GM12865 (cell line): ENCODE data around the gene TRIM65.

Experiments used
- DNase-seq: peaks from one replicate; pipeline ENCODE4 v3.0.0; 2010; ENCODE audit warnings: low read depth
- H3K4me3 ChIP-seq: 2 replicates; pipeline ENCODE4 v1.5.1; 2011; ENCODE audit warnings: mild to moderate bottlenecking, low read depth, low read length, control low read depth
- TF ChIP-seq, protein P1 (sequence below): IDR thresholded peaks from 2 replicates; pipeline ENCODE4 v1.5.1; 2011; ENCODE audit warnings: low read length, control low read depth, low read depth, inconsistent platforms; ENCODE audit not compliant: insufficient read depth; ENCODE audit errors: missing control alignments

The TRIM65 gene

DNA sequence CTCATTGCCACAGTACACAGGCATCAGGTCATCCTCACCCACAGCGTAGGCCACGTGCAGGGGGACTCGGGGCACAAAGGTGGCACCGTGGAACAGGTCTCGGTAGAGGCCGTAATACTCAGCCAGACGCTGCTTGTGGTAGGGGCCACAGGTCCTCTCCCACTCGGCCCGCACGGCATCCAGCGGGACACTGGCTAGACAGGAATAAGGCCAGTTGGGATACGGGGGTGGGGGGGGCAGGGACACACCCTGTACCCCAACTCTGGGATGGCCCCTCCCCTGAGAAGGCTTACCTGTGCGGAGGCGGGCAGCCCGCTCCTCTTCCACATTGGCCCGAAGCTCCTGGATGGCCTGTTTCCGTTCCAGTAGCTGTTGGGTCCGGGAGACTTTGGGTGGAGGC is 5.0 kb upstream of the TRIM65 start:
- TF ChIP-seq, protein P1, sequence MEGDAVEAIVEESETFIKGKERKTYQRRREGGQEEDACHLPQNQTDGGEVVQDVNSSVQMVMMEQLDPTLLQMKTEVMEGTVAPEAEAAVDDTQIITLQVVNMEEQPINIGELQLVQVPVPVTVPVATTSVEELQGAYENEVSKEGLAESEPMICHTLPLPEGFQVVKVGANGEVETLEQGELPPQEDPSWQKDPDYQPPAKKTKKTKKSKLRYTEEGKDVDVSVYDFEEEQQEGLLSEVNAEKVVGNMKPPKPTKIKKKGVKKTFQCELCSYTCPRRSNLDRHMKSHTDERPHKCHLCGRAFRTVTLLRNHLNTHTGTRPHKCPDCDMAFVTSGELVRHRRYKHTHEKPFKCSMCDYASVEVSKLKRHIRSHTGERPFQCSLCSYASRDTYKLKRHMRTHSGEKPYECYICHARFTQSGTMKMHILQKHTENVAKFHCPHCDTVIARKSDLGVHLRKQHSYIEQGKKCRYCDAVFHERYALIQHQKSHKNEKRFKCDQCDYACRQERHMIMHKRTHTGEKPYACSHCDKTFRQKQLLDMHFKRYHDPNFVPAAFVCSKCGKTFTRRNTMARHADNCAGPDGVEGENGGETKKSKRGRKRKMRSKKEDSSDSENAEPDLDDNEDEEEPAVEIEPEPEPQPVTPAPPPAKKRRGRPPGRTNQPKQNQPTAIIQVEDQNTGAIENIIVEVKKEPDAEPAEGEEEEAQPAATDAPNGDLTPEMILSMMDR: no peak

DNA sequence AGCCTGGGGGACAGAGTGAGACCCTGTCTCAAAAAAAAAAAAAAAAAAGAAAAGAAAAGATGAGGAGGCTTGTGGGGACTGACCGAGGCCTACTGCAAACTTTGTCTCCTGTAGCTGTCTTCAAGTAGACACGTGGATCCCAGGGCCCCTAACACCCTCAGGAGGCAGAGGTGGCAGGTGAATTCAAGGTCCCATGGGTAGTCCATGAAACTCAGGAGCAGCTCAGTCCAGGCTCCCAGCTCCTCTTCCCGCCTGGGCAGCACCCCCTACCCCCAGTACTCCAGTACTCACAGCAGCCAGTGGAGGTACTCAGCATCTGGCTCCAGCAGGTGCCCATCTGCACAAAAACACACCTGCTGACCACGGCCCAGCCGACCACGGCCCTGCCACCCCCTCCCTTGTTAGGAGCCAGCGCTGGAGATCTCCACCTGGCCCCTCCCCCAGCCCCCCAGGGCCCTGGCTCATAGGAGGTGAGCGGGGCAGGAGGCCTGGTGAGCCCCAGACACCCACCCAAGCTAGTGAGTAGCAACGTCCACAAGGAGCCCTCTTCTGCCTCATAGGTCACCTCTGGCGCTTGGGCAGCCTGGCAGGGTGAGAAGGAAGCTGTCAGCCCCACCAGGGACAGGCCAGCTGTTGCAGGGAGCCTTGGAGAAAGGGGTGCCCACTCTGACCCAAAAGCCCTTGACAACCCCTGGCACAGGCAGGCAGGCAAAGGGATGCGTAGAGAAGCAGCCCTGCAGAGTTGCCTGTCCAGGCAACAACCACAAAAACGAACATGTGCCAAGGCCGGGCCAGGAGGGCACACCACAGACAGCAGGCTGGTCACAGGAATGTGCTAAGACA is 4.2 kb upstream of the TRIM65 start:
- no peak for DNase-seq
- TF ChIP-seq, protein P1: no peak
- H3K4me3 ChIP-seq: no peak overlapping the region

More for the DNA sequence above, 5.0 kb upstream of the TRIM65 start:
- no peak overlapping the region for H3K4me3 ChIP-seq
- no peak for DNase-seq

DNA sequence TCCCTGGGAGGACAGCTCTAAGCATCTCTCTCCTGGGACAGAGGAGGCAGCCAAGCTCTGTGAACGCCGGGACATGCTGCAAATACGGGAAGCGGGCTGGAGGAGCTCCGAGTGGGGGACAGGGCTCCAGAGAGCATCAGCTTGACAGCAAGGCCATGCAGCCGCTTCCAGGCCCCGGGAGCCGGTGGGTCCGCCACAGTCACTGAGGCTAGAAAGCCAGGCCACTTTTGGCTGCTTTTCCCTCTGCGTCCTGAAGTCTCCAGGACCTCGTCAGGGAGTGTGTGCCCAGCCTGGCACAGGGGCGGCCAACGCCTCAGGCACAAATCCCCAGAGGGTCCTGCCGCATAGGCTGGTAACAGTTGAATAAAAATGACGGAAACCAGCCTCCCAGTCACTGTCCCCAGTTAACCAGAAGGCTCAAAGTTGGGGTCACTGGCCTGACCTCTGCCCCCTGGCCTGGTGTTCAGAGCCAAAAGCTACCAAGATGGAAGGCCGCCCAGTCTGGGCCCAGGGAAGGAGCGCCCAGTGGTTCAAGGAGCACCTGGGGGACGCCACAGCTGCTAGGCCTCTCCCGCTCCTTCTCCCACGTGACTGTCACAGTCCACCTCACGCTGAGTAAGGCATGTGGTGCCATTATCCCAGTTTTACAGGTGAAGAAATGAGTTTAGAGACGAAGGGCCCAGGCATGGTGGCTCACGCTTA is 3.2 kb upstream of the TRIM65 start:
- no peak overlapping the region for H3K4me3 ChIP-seq
- no peak for DNase-seq
- TF ChIP-seq, protein P1: no peak

- TF ChIP-seq, protein P1: no peak
- DNase-seq: no peak
- H3K4me3 ChIP-seq: no peak overlapping the region
Measured at GRCh38 chr17:75899353-75899752, 2.6 kb upstream of the TRIM65 start.

- DNase-seq: no peak
- H3K4me3 ChIP-seq: no peak overlapping the region
- TF ChIP-seq, protein P1: no peak
Measured at GRCh38 chr17:75898791-75899190, 2.0 kb upstream of the TRIM65 start.

DNA sequence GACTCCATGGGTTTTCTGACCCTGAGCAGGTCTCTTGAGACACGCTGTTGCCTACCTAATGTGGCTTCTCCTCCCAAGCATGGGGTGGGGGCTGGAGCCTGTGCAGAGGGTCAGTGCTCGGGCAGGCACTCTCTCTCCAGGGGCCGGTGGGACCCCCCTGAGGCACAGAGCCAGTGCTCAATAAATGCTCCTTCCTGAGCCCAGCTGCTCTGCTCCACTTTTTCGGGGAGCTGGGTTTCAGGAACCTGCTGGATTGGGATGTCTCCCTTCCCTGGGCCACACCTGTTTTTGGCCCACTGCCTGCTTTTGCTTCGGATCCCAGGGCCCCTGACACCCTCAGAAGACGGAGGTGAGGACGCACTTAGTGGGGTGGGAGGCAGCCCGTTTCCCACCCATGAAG is 1.3 kb upstream of the TRIM65 start:
- no peak overlapping the region for H3K4me3 ChIP-seq

More for the DNA sequence above, 1.3 kb upstream of the TRIM65 start:
- TF ChIP-seq, protein P1: no peak
- DNase-seq: no peak
